ENCODE data around the gene TMEM161A. TPM values are rescaled to one million over a fixed set of nuclear protein-coding genes. Genes with fewer than 3 reads are reported as not detected.

Gene TMEM161A
- total and polyA plus RNA-seq, 9 of the 15 experiments (the other 6 are each of a cell fraction or from before 2014, with no cell fraction given), result 0.63 to 92.3 (median 38.9) TPM

DNA sequence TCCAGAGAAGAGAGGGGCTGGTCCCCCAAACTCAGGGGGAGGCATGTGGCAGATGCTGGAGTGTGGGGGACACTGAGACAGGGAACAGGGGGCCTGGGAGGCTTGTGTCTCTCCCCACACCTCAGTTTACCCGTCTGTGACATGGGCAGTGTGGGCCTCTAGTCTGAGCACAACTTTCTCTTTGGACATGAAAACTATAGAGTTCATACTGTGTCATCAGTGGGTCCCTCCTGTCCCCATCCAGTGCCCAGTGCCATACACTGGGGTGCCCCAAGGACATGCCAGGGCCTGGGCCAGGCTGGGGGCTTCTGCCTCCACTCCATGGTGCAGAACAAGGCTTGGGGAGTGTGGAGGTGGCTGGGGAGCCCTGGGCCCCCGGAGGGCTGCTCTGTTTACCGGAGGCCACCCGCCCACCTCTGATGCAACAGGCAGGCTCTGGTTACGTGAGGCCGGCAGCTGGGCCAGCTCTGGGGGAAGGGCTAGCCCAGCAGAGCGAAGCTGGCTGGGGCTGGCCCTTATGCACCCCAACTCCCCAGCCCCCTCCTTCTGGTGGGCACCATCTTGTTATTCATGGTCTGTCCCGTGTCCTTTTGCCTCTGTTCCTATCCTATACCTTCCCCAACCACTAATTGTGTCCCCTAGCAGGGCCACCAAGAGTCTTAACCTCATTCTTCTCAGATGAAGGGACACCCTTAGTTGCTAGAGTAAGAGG, 33.7 kb upstream of the TMEM161A start (continued):
- TF ChIP-seq, protein P1, sequence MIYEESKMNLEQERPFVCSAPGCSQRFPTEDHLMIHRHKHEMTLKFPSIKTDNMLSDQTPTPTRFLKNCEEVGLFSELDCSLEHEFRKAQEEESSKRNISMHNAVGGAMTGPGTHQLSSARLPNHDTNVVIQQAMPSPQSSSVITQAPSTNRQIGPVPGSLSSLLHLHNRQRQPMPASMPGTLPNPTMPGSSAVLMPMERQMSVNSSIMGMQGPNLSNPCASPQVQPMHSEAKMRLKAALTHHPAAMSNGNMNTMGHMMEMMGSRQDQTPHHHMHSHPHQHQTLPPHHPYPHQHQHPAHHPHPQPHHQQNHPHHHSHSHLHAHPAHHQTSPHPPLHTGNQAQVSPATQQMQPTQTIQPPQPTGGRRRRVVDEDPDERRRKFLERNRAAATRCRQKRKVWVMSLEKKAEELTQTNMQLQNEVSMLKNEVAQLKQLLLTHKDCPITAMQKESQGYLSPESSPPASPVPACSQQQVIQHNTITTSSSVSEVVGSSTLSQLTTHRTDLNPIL (CRISPR knock-in tag; IDR thresholded peaks at IDR 0.05), result no peak
- TF ChIP-seq FOXA3 (CRISPR knock-in tag; conservative IDR thresholded peaks at IDR 0.05 in 1 of 2, IDR thresholded peaks at IDR 0.05 in 1 of 2) (no peak), RAD51 (IDR thresholded peaks at IDR 0.05; ENCODE audit: borderline replicate concordance, low read depth) (no peak), CBX5 (IDR thresholded peaks at IDR 0.05; ENCODE audit: borderline replicate concordance, low read depth) (no peak), ZNF347 (CRISPR knock-in tag; IDR thresholded peaks at IDR 0.05; ENCODE audit: low read depth) (no peak), PHF21A (IDR thresholded peaks at IDR 0.05; ENCODE audit: borderline replicate concordance, low read depth) (no peak), STAT5A (IDR thresholded peaks at IDR 0.05; ENCODE audit: borderline replicate concordance, low read length) (no peak), HDGF (IDR thresholded peaks at IDR 0.05) (no peak), NR1H2 (CRISPR knock-in tag; IDR thresholded peaks at IDR 0.05) (no peak), ZC3H8 (IDR thresholded peaks at IDR 0.05) (no peak), IRF9 (tag; IDR thresholded peaks at IDR 0.05) (no peak), EGR1 (conservative IDR thresholded peaks at IDR 0.05) (peak; percentile 83), TEAD2 (tag; IDR thresholded peaks at IDR 0.05) (no peak), E2F3 (CRISPR knock-in tag; IDR thresholded peaks at IDR 0.05) (no peak), ZNF561 (CRISPR knock-in tag; conservative IDR thresholded peaks at IDR 0.05) (no peak), ZSCAN29 (IDR thresholded peaks at IDR 0.05) (no peak), ZC3H4 (CRISPR knock-in tag; IDR thresholded peaks at IDR 0.05; ENCODE audit: borderline replicate concordance) (no peak), CC2D1A (IDR thresholded peaks at IDR 0.05) (no peak)
- TF ChIP-seq, protein P2, sequence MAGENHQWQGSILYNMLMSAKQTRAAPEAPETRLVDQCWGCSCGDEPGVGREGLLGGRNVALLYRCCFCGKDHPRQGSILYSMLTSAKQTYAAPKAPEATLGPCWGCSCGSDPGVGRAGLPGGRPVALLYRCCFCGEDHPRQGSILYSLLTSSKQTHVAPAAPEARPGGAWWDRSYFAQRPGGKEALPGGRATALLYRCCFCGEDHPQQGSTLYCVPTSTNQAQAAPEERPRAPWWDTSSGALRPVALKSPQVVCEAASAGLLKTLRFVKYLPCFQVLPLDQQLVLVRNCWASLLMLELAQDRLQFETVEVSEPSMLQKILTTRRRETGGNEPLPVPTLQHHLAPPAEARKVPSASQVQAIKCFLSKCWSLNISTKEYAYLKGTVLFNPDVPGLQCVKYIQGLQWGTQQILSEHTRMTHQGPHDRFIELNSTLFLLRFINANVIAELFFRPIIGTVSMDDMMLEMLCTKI (IDR thresholded peaks at IDR 0.05; ENCODE audit: partially characterized antibody), result no peak
- TF ChIP-seq, protein P3, sequence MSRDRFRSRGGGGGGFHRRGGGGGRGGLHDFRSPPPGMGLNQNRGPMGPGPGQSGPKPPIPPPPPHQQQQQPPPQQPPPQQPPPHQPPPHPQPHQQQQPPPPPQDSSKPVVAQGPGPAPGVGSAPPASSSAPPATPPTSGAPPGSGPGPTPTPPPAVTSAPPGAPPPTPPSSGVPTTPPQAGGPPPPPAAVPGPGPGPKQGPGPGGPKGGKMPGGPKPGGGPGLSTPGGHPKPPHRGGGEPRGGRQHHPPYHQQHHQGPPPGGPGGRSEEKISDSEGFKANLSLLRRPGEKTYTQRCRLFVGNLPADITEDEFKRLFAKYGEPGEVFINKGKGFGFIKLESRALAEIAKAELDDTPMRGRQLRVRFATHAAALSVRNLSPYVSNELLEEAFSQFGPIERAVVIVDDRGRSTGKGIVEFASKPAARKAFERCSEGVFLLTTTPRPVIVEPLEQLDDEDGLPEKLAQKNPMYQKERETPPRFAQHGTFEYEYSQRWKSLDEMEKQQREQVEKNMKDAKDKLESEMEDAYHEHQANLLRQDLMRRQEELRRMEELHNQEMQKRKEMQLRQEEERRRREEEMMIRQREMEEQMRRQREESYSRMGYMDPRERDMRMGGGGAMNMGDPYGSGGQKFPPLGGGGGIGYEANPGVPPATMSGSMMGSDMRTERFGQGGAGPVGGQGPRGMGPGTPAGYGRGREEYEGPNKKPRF (IDR thresholded peaks at IDR 0.05; ENCODE audit: low read depth, low read length), result no peak
- TF ChIP-seq, protein P4, sequence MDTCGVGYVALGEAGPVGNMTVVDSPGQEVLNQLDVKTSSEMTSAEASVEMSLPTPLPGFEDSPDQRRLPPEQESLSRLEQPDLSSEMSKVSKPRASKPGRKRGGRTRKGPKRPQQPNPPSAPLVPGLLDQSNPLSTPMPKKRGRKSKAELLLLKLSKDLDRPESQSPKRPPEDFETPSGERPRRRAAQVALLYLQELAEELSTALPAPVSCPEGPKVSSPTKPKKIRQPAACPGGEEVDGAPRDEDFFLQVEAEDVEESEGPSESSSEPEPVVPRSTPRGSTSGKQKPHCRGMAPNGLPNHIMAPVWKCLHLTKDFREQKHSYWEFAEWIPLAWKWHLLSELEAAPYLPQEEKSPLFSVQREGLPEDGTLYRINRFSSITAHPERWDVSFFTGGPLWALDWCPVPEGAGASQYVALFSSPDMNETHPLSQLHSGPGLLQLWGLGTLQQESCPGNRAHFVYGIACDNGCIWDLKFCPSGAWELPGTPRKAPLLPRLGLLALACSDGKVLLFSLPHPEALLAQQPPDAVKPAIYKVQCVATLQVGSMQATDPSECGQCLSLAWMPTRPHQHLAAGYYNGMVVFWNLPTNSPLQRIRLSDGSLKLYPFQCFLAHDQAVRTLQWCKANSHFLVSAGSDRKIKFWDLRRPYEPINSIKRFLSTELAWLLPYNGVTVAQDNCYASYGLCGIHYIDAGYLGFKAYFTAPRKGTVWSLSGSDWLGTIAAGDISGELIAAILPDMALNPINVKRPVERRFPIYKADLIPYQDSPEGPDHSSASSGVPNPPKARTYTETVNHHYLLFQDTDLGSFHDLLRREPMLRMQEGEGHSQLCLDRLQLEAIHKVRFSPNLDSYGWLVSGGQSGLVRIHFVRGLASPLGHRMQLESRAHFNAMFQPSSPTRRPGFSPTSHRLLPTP (IDR thresholded peaks at IDR 0.05; ENCODE audit: borderline replicate concordance, extremely low read depth, insufficient read length), result no peak
